HCT116 (cell line): Measurements from ENCODE around the gene IL23A. TPM values are rescaled to one million over a fixed set of nuclear protein-coding genes. Genes with fewer than 3 reads are reported as not detected.

Source experiments
- ATAC-seq: fragments of 200-7000 bp; cut with Tn5 transposase; 2 replicates; pipeline ENCODE4 v1.9.1; 2020; ENCODE audit warnings: mild to moderate bottlenecking, moderate library complexity
- BruUV-seq: library from RNA; stranded (reverse); fragments of 400-500 nt; replicated peaks from 2 replicates; lab custom pipeline; 2021; lab: Mats Ljungman, UMichigan
- CTCF ChIA-PET: fragments of 300-600 bp; sonication (Branson Sonifier 250); formaldehyde crosslinking; loops from one replicate; lab custom pipeline; 2021; ENCODE audit warnings: antibody characterized with exemption; lab: Charles Lee
- POLR2A ChIA-PET: fragments of 300-600, 350-600 bp; sonication (Branson Sonifier 250); formaldehyde crosslinking; loops from one replicate; lab custom pipeline; 2021; ENCODE audit warnings: antibody characterized with exemption; lab: Charles Lee
- RAD21 ChIA-PET, 2 experiments: fragments of 300-600 bp; sonication (Branson Sonifier 250); formaldehyde crosslinking; loops; one replicate each; lab custom pipeline; 2023; ENCODE audit warnings: low total read pairs in 2 of 2; ENCODE audit not compliant: uncharacterized antibody in 2 of 2, unreplicated experiment in 2 of 2, low non-redundant PET in 1 of 2; lab: Charles Lee
- DNase-seq: peaks from one replicate; pipeline ENCODE4 v3.0.0-alpha.2; 2010; ENCODE audit warnings: low read depth, low spot score
- H2AFZ ChIP-seq: fragments of 200-600 bp; shearing (Covaris generic), sonication (generic); 2 replicates; pipeline ENCODE4 v1.6.1; 2017; ENCODE audit warnings: low read depth, mixed run types, mixed read lengths, antibody characterized with exemption, low read length; ENCODE audit not compliant: poor library complexity, severe bottlenecking
- H3K27ac ChIP-seq: 2 replicates; pipeline ENCODE4 v1.5.1; 2012; ENCODE audit warnings: low read depth, low read length
- H3K27me3 ChIP-seq: fragments of 200-600 bp; sonication (generic); 2 replicates; pipeline ENCODE4 v1.6.1; 2016; ENCODE audit warnings: mixed run types, low read length, mixed read lengths; ENCODE audit not compliant: insufficient read depth
- H3K36me3 ChIP-seq, 2 experiments: fragments of 200-500 bp in 1 of 2; fragments of 200-600 bp in 1 of 2; sonication (Bioruptor generic) in 1 of 2; sonication (generic) in 1 of 2; 2 replicates each; pipeline versions ENCODE4 v1.5.1 to v1.6.1; 2014 to 2016; ENCODE audit warnings: low read length in 2 of 2, inconsistent platforms in 1 of 2, mixed read lengths in 1 of 2, mixed run types in 1 of 2; ENCODE audit not compliant: insufficient read depth in 2 of 2, control insufficient read depth in 1 of 2
- H3K4me1 ChIP-seq, 2 experiments: fragments of 200-600 bp in 1 of 2; sonication (generic) in 1 of 2; 2 replicates each; pipeline versions ENCODE4 v1.5.1 to v1.6.1; 2012 to 2017; ENCODE audit warnings: low read length in 2 of 2, inconsistent platforms in 1 of 2, mild to moderate bottlenecking in 1 of 2, mixed read lengths in 1 of 2, mixed run types in 1 of 2, moderate library complexity in 1 of 2; ENCODE audit not compliant: insufficient read depth in 2 of 2, control insufficient read depth in 1 of 2
- H3K4me2 ChIP-seq: fragments of 200-600 bp; sonication (generic); 2 replicates; pipeline ENCODE4 v1.6.1; 2017; ENCODE audit warnings: mixed run types, low read length, mixed read lengths
- H3K4me3 ChIP-seq, 2 experiments: fragments of 200-600 bp in 1 of 2; sonication (generic) in 1 of 2; replicated peaks in 1 of 2; 2 replicates each; pipeline ENCODE4 v1.5.1; 2011 to 2016; ENCODE audit warnings: low read length in 2 of 2, control low read depth in 1 of 2, low read depth in 1 of 2, mild to moderate bottlenecking in 1 of 2, mixed read lengths in 1 of 2, mixed run types in 1 of 2
- H3K79me2 ChIP-seq: fragments of 200-600 bp; sonication (generic); 2 replicates; pipeline ENCODE4 v1.6.1; 2017; ENCODE audit warnings: mild to moderate bottlenecking, mixed run types, low read length, moderate library complexity, mixed read lengths; ENCODE audit not compliant: insufficient read depth
- H3K9ac ChIP-seq: fragments of 200-600 bp; sonication (generic); 2 replicates; pipeline ENCODE4 v1.6.1; 2016; ENCODE audit warnings: low read length, mixed read lengths
- H3K9me2 ChIP-seq: fragments of 200-600 bp; sonication (generic), shearing (Covaris generic); 2 replicates; pipeline ENCODE4 v1.6.1; 2017; ENCODE audit warnings: mixed run types, mild to moderate bottlenecking, moderate library complexity; ENCODE audit not compliant: insufficient read depth
- H3K9me3 ChIP-seq, 2 experiments: fragments of 200-500 bp in 1 of 2; fragments of 200-600 bp in 1 of 2; sonication (Bioruptor generic) in 1 of 2; sonication (generic) in 1 of 2; 2 replicates each; pipeline ENCODE4 v1.6.1; 2014 to 2017; ENCODE audit warnings: low read length in 2 of 2, mixed read lengths in 2 of 2, inconsistent platforms in 1 of 2, low read depth in 1 of 2, mild to moderate bottlenecking in 1 of 2, mixed run types in 1 of 2, moderate library complexity in 1 of 2; ENCODE audit not compliant: control insufficient read depth in 1 of 2, insufficient read depth in 1 of 2
- H4K20me1 ChIP-seq: fragments of 200-600 bp; sonication (generic), shearing (Covaris generic); 2 replicates; pipeline ENCODE4 v1.6.1; 2017; ENCODE audit warnings: mixed run types, mild to moderate bottlenecking, moderate library complexity; ENCODE audit not compliant: insufficient read depth
- ATF3 ChIP-seq: IDR thresholded peaks from 2 replicates; pipeline ENCODE4 v1.6.1; 2012
- CBX3 ChIP-seq: IDR thresholded peaks from 2 replicates; pipeline ENCODE4 v1.6.1; 2012; ENCODE audit warnings: low read depth
- CEBPB ChIP-seq: IDR thresholded peaks from 2 replicates; pipeline ENCODE4 v1.6.1; 2012; ENCODE audit warnings: low read depth
- CTCF ChIP-seq, 3 experiments: fragments of 200-600 bp in 1 of 3; sonication (generic) in 1 of 3; IDR thresholded peaks in 2 of 3; conservative IDR thresholded peaks in 1 of 3; 2 replicates each; pipeline ENCODE4 v1.5.1; 2012 to 2017; ENCODE audit warnings: low read depth in 2 of 3, low read length in 2 of 3, antibody characterized with exemption in 1 of 3, borderline replicate concordance in 1 of 3, control low read depth in 1 of 3, mild to moderate bottlenecking in 1 of 3, mixed read lengths in 1 of 3, mixed run types in 1 of 3, moderate library complexity in 1 of 3; ENCODE audit not compliant: insufficient read depth in 1 of 3
- ELF1 ChIP-seq: IDR thresholded peaks from 2 replicates; pipeline ENCODE4 v1.6.1; 2012; ENCODE audit warnings: low read depth, borderline replicate concordance
- EZH2phosphoT487 ChIP-seq: fragments of 200-600 bp; IDR thresholded peaks from 2 replicates; pipeline ENCODE4 v1.6.1; 2018; ENCODE audit warnings: antibody characterized with exemption, borderline replicate concordance
- FOSL1 ChIP-seq: IDR thresholded peaks from 2 replicates; pipeline ENCODE4 v1.6.1; 2012; ENCODE audit warnings: low read depth
- JUND ChIP-seq: IDR thresholded peaks from 2 replicates; pipeline ENCODE4 v1.6.1; 2012
- RAD21 ChIP-seq: IDR thresholded peaks from 2 replicates; pipeline ENCODE4 v1.6.1; 2012; ENCODE audit warnings: low read depth, mild to moderate bottlenecking
- REST ChIP-seq: IDR thresholded peaks from 2 replicates; pipeline ENCODE4 v1.6.1; 2012; ENCODE audit warnings: low read depth
- SIN3A ChIP-seq: IDR thresholded peaks from 2 replicates; pipeline ENCODE4 v1.6.1; 2012; ENCODE audit warnings: low read depth
- ZBTB33 ChIP-seq: IDR thresholded peaks from 2 replicates; pipeline ENCODE4 v1.6.1; 2011; ENCODE audit warnings: mild to moderate bottlenecking, low read length, moderate library complexity; ENCODE audit not compliant: insufficient replicate concordance; ENCODE audit errors: extremely low read depth
- intact Hi-C: fragments of 100-400 bp; cut with micrococcal nuclease; formaldehyde crosslinking; loops from 2 replicates; pipeline ENCODE4 v1.10.0; 2022
- total RNA-seq: library from RNA; stranded (reverse); gene quantifications from one replicate; pipeline ENCODE4 v1.2.1, GENCODE V29; 2021; ENCODE audit not compliant: unreplicated experiment

Gene IL23A
- total RNA-seq, 1 experiment from 2014 or later, result 0.59 TPM

- H2AFZ ChIP-seq, result no peak overlapping the region
- intact Hi-C loops, result no loop called here
- ATAC-seq (no peak), DNase-seq (no peak)
- no peaks in the 10 kb centered on the region for H3K27me3 ChIP-seq
- ChIA-PET POLR2A (no interaction called here), CTCF (no interaction called here), RAD21 (no interaction called here)
- H3K9ac ChIP-seq, result no peak overlapping the region
- no peaks in the 10 kb centered on the region for H4K20me1 ChIP-seq
- BruUV-seq, result no TSS peak
- H3K4me1 ChIP-seq, result peaks cover 2 to 5% of the 10 kb centered on the region in 2 experiments; a peak in 2 of 4 replicates
- H3K36me3 ChIP-seq, result peaks cover 10 to 11% of the 10 kb centered on the region in 2 experiments; a peak in 3 of 4 replicates
- no peaks in the 10 kb centered on the region for H3K79me2 ChIP-seq
- no peaks in the 10 kb centered on the region for H3K9me2 ChIP-seq
- no peaks in the 10 kb centered on the region for H3K9me3 ChIP-seq
- TF ChIP-seq SIN3A (no peak), CBX3 (no peak), RAD21 (no peak)
- H3K27ac ChIP-seq, result no peak overlapping the region
- H3K4me2 ChIP-seq, result no peak overlapping the region
- no peak overlapping the region for H3K4me3 ChIP-seq
These were observed 12.6 kb upstream of the IL23A start for GRCh38 chr12:56326126-56326525.

- H3K4me1 ChIP-seq, result peaks cover 5 to 9% of the 10 kb centered on the region in 2 experiments; a peak in 2 of 4 replicates
- intact Hi-C loops, result no loop called here
- no peak for ATAC-seq
- H3K9ac ChIP-seq, result no peak overlapping the region
- ChIA-PET RAD21 (no interaction called here), CTCF (no interaction called here), POLR2A (no interaction called here)
- H3K36me3 ChIP-seq, result peaks cover 10 to 11% of the 10 kb centered on the region in 2 experiments; a peak in 3 of 4 replicates
- no peak overlapping the region for H2AFZ ChIP-seq
- H3K27ac ChIP-seq, result no peak overlapping the region
- no peaks in the 10 kb centered on the region for H3K27me3 ChIP-seq
- no peak for DNase-seq
- no peaks in the 10 kb centered on the region for H3K9me2 ChIP-seq
- no peaks in the 10 kb centered on the region for H3K9me3 ChIP-seq
- H4K20me1 ChIP-seq, result no peaks in the 10 kb centered on the region
- no peak overlapping the region for H3K4me2 ChIP-seq
- no peak overlapping the region for H3K4me3 ChIP-seq
- H3K79me2 ChIP-seq, result no peaks in the 10 kb centered on the region
- BruUV-seq, result no TSS peak
- no peak for TF ChIP-seq ZBTB33
- no peak for TF ChIP-seq CTCF (IDR thresholded peaks at IDR 0.05 in 2 of 3, conservative IDR thresholded peaks at IDR 0.05 in 1 of 3; ENCODE audit: borderline replicate concordance in 1 of 3, insufficient read depth in 1 of 3, low read depth in 2 of 3, low read length in 2 of 3)
- TF ChIP-seq SIN3A, result no peak
- TF ChIP-seq CEBPB, result no peak
- no peak for TF ChIP-seq ELF1
- TF ChIP-seq EZH2phosphoT487, result no peak
- TF ChIP-seq CBX3, result no peak
- TF ChIP-seq ATF3, result no peak
- no peak for TF ChIP-seq REST
- TF ChIP-seq FOSL1, result no peak
- no peak for TF ChIP-seq JUND
These were observed 12.2 kb upstream of the IL23A start for GRCh38 chr12:56326533-56326932.
